ENCODE results near the gene PARM1.
"Not testable (repeated sequence)": the region's sequence is repeated elsewhere in the genome, so short reads cannot be mapped to it uniquely, and the experiment has no call there.

Gene PARM1

GRCh38 chr4:74982546-74983252 is 49.8 kb downstream of the PARM1 start:
- no peaks in the 10 kb centered on the region for H3K36me3 ChIP-seq (ENCODE audit: insufficient read depth, low read length)
- H2AFZ ChIP-seq (ENCODE audit: low read length) = no peak overlapping the region
- no peaks in the 10 kb centered on the region for H3K79me2 ChIP-seq (ENCODE audit: insufficient read depth, low read length)
- no peak for TF ChIP-seq EZH2 (IDR thresholded peaks at IDR 0.05; ENCODE audit: borderline replicate concordance, low read length)
- no peak for TF ChIP-seq CTCF (IDR thresholded peaks at IDR 0.05; ENCODE audit: low read length)
- H3K9me2 ChIP-seq (ENCODE audit: low read depth, low read length) = no peaks in the 10 kb centered on the region
- no peaks in the 10 kb centered on the region for H3K4me1 ChIP-seq (ENCODE audit: insufficient read depth, low read length, severe bottlenecking)
- H3K27ac ChIP-seq (ENCODE audit: low read depth, low read length, poor library complexity, severe bottlenecking) = no peak overlapping the region
- no peaks in the 10 kb centered on the region for H3F3A ChIP-seq (ENCODE audit: insufficient read depth, low read length)
- H3K4me2 ChIP-seq (ENCODE audit: low read length) = no peak overlapping the region
- no peak overlapping the region for H3K4me3 ChIP-seq (ENCODE audit: low read depth, low read length, poor library complexity, severe bottlenecking)
- H4K20me1 ChIP-seq (ENCODE audit: insufficient read depth, low read length) = no peaks in the 10 kb centered on the region
- no peak overlapping the region for H3K9ac ChIP-seq (ENCODE audit: low read length)
- no peaks in the 10 kb centered on the region for H3K9me3 ChIP-seq (ENCODE audit: low read length)
- H3K27me3 ChIP-seq (ENCODE audit: insufficient read depth, low read length) = no peaks in the 10 kb centered on the region

GRCh38 chr4:74983253-74983635 is 50.3 kb downstream of the PARM1 start:
- Histone ChIP-seq H2AFZ (ENCODE audit: low read length) (no peak overlapping the region), H4K20me1 (ENCODE audit: insufficient read depth, low read length) (no peaks in the 10 kb centered on the region), H3K9me3 (ENCODE audit: low read length) (no peaks in the 10 kb centered on the region), H3K27me3 (ENCODE audit: insufficient read depth, low read length) (no peaks in the 10 kb centered on the region), H3K4me3 (ENCODE audit: low read depth, low read length, poor library complexity, severe bottlenecking) (no peak overlapping the region), H3K4me2 (ENCODE audit: low read length) (no peak overlapping the region), H3K79me2 (ENCODE audit: insufficient read depth, low read length) (no peaks in the 10 kb centered on the region), H3K9me2 (ENCODE audit: low read depth, low read length) (no peaks in the 10 kb centered on the region), H3F3A (ENCODE audit: insufficient read depth, low read length) (no peaks in the 10 kb centered on the region), H3K27ac (ENCODE audit: low read depth, low read length, poor library complexity, severe bottlenecking) (no peak overlapping the region), H3K36me3 (ENCODE audit: insufficient read depth, low read length) (no peaks in the 10 kb centered on the region), H3K9ac (ENCODE audit: low read length) (no peak overlapping the region), H3K4me1 (ENCODE audit: insufficient read depth, low read length, severe bottlenecking) (no peaks in the 10 kb centered on the region)
- no peak for TF ChIP-seq EZH2 (IDR thresholded peaks at IDR 0.05; ENCODE audit: borderline replicate concordance, low read length)
- no peak for TF ChIP-seq CTCF (IDR thresholded peaks at IDR 0.05; ENCODE audit: low read length)

GRCh38 chr4:74990276-74990875 is 57.5 kb downstream of the PARM1 start:
- no peaks in the 10 kb centered on the region for H3F3A ChIP-seq (ENCODE audit: insufficient read depth, low read length)
- H3K79me2 ChIP-seq (ENCODE audit: insufficient read depth, low read length) = no peaks in the 10 kb centered on the region
- H3K4me3 ChIP-seq (ENCODE audit: low read depth, low read length, poor library complexity, severe bottlenecking) = no peak overlapping the region
- H3K9me2 ChIP-seq (ENCODE audit: low read depth, low read length) = no peaks in the 10 kb centered on the region
- H3K9ac ChIP-seq (ENCODE audit: low read length) = no peak overlapping the region
- no peak for TF ChIP-seq EZH2 (IDR thresholded peaks at IDR 0.05; ENCODE audit: borderline replicate concordance, low read length)
- TF ChIP-seq CTCF (IDR thresholded peaks at IDR 0.05; ENCODE audit: low read length) = no peak
- H2AFZ ChIP-seq (ENCODE audit: low read length) = no peak overlapping the region
- no peak overlapping the region for H3K4me2 ChIP-seq (ENCODE audit: low read length)
- H3K4me1 ChIP-seq (ENCODE audit: insufficient read depth, low read length, severe bottlenecking) = no peaks in the 10 kb centered on the region
- no peak overlapping the region for H3K27ac ChIP-seq (ENCODE audit: low read depth, low read length, poor library complexity, severe bottlenecking)
- H3K27me3 ChIP-seq (ENCODE audit: insufficient read depth, low read length) = no peaks in the 10 kb centered on the region
- H4K20me1 ChIP-seq (ENCODE audit: insufficient read depth, low read length) = no peaks in the 10 kb centered on the region
- no peaks in the 10 kb centered on the region for H3K36me3 ChIP-seq (ENCODE audit: insufficient read depth, low read length)
- no peaks in the 10 kb centered on the region for H3K9me3 ChIP-seq (ENCODE audit: low read length)

- not testable (repeated sequence) for H4K20me1 ChIP-seq (ENCODE audit: insufficient read depth, low read length); H3K4me1 ChIP-seq (ENCODE audit: insufficient read depth, low read length, severe bottlenecking); H3F3A ChIP-seq (ENCODE audit: insufficient read depth, low read length); H3K9ac ChIP-seq (ENCODE audit: low read length); H3K27me3 ChIP-seq (ENCODE audit: insufficient read depth, low read length); H3K79me2 ChIP-seq (ENCODE audit: insufficient read depth, low read length); H3K36me3 ChIP-seq (ENCODE audit: insufficient read depth, low read length); H2AFZ ChIP-seq (ENCODE audit: low read length); H3K4me3 ChIP-seq (ENCODE audit: low read depth, low read length, poor library complexity, severe bottlenecking); H3K9me2 ChIP-seq (ENCODE audit: low read depth, low read length); H3K4me2 ChIP-seq (ENCODE audit: low read length); H3K27ac ChIP-seq (ENCODE audit: low read depth, low read length, poor library complexity, severe bottlenecking); H3K9me3 ChIP-seq (ENCODE audit: low read length)
Observed at GRCh38 chr4:74994436-74994835, 61.5 kb downstream of the PARM1 start.

Data from OCI-LY1 (cell line).